WI38 (cell line): ENCODE results near the gene UNC13B.

Experiments
- H3K4me3 ChIP-seq: 2 replicates; pipeline ENCODE4 v1.5.1; 2011; ENCODE audit warnings: low read depth, mild to moderate bottlenecking, control low read depth, low read length
- CTCF ChIP-seq: IDR thresholded peaks from 2 replicates; pipeline ENCODE4 v1.5.1; 2012; ENCODE audit warnings: low read depth, mild to moderate bottlenecking, control low read depth, low read length

UNC13B gene

GRCh38 chr9:35318741-35319140 lies 156.9 kb downstream of the UNC13B start:
- TF ChIP-seq CTCF: no peak
- H3K4me3 ChIP-seq: no peak overlapping the region

GRCh38 chr9:35322075-35322885 lies 160.5 kb downstream of the UNC13B start:
- H3K4me3 ChIP-seq: no peak overlapping the region
- no peak for TF ChIP-seq CTCF

GRCh38 chr9:35324966-35325365 lies 163.2 kb downstream of the UNC13B start:
- no peak overlapping the region for H3K4me3 ChIP-seq
- no peak for TF ChIP-seq CTCF

- no peak for TF ChIP-seq CTCF
Measured at GRCh38 chr9:35333551-35333950, 171.7 kb downstream of the UNC13B start.

GRCh38 chr9:35335164-35335563 lies 173.4 kb downstream of the UNC13B start:
- no peak overlapping the region for H3K4me3 ChIP-seq
- TF ChIP-seq CTCF: no peak

More at GRCh38 chr9:35333551-35333950, 171.7 kb downstream of the UNC13B start:
- no peak overlapping the region for H3K4me3 ChIP-seq

GRCh38 chr9:35338086-35338485 lies 176.3 kb downstream of the UNC13B start:
- no peak for TF ChIP-seq CTCF
- H3K4me3 ChIP-seq: no peak overlapping the region

GRCh38 chr9:35338561-35339274 lies 176.9 kb downstream of the UNC13B start:
- no peak for TF ChIP-seq CTCF

More at GRCh38 chr9:35338561-35339274, 176.9 kb downstream of the UNC13B start:
- H3K4me3 ChIP-seq: no peak overlapping the region
